Activated naive CD4-positive, alpha-beta T cell treated with anti-CD3 and anti-CD28 coated beads, Interleukin-2, amount 10 ng/mL, durations not matched to agents 5 hours and 36 hours (primary cell): ENCODE data around the gene DDX27. TPM values are rescaled to one million over a fixed set of nuclear protein-coding genes. Genes with fewer than 3 reads are reported as not detected.

ENCODE experiments used
- total RNA-seq, 2 experiments: library from RNA; stranded (reverse); gene quantifications; one replicate each; pipeline ENCODE4 v1.2.3, GENCODE V29; 2021

Gene DDX27
- 10 to 100 TPM; 36.1 to 39.5 TPM for total RNA-seq

GRCh38 chr20:49219091-49219923 lies at the start of gene DDX27:
Gene DDX27, plus strand, starts transcription at chr20:49219416. Its CDS starts 33 bp downstream, at chr20:49219449.

GRCh38 chr20:49187851-49188641 lies 31.2 kb upstream of the DDX27 start, which contains the start of gene STAU1:
Gene STAU1, minus strand, starts transcription at chr20:49188334. Its CDS starts 22,133 bp downstream, at chr20:49166201.

GRCh38 chr20:49278036-49278817 lies 59.0 kb downstream of the DDX27 start, which contains the start of gene ZNFX1:
Gene ZNFX1, minus strand, starts transcription at chr20:49278057. Its CDS starts 2,218 bp downstream, at chr20:49275839.

Other genes starting within 250 kb of the DDX27 start
- 10 to 100 TPM; 60.4 to 61.1 TPM for gene CSE1L, start 173.1 kb upstream of the DDX27 start, total RNA-seq
- 10 to 100 TPM; 46.7 to 48.5 TPM for gene STAU1, start 31.1 kb upstream of the DDX27 start, total RNA-seq
- 10 to 100 TPM; 61.7 to 64.1 TPM for gene ZNFX1, start 58.6 kb downstream of the DDX27 start, total RNA-seq